Measurements from ENCODE around the gene CD101.

DNA sequence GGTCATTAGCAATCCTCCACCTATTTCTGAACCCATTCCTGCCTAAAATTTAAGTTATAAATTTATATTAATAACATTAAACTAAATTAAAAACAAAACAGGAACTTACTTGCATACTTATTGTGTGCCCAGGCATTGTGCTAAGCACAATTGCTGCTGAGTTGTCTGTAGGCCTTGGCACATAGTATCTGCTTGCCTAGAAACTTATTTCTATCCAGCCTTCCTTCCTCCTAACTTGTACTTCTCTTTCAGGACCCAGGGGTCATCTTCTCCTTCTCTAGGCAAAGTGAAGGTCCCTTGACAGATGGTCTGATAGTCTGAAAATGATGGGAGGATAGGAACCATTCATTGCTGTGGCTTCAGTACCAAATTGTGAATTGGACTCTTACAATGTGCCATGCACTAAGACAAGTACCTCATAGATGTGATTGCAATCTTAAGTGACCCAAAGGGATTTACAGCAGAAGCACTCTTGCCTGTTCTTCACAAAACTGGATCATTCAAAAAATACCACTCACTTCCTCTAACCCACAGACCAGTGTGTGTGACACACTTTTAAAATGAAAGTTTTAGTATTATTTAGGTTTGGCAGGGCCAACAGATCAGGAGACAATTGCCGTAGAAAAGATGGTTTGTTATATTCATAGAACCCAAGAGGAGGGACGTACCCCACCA, 10.3 kb upstream of the CD101 start:
- TF ChIP-seq CTCF (conservative IDR thresholded peaks at IDR 0.05; ENCODE audit: low read length) = no peak
- no peak for TF ChIP-seq EZH2phosphoT487 (IDR thresholded peaks at IDR 0.05; ENCODE audit: borderline replicate concordance, low read depth, low read length)
